ENCODE measurements around the gene GPR83.
"Not testable (repeated sequence)": the region's sequence is repeated elsewhere in the genome, so short reads cannot be mapped to it uniquely, and the experiment has no call there.

DNA sequence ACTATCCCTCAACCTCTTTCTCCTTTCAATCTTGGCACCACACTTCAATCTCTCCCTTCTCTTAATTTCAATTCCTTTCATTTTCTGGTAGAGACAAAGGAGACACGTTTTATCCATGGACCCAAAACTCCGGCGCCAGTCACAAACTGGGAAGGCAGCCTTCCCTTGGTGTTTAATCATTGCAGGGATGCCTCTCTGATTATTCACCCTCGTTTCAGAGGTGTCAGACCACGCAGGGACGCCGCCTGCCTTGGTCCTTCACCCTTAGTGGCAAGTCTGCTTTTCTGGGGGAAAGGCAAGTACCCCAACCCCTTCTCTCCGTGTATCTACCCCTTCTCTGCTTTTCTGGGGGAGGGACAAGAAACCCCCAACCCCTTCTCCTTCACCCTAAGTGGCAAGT, 54.9 kb downstream of the GPR83 start:
- TF ChIP-seq, protein P1, sequence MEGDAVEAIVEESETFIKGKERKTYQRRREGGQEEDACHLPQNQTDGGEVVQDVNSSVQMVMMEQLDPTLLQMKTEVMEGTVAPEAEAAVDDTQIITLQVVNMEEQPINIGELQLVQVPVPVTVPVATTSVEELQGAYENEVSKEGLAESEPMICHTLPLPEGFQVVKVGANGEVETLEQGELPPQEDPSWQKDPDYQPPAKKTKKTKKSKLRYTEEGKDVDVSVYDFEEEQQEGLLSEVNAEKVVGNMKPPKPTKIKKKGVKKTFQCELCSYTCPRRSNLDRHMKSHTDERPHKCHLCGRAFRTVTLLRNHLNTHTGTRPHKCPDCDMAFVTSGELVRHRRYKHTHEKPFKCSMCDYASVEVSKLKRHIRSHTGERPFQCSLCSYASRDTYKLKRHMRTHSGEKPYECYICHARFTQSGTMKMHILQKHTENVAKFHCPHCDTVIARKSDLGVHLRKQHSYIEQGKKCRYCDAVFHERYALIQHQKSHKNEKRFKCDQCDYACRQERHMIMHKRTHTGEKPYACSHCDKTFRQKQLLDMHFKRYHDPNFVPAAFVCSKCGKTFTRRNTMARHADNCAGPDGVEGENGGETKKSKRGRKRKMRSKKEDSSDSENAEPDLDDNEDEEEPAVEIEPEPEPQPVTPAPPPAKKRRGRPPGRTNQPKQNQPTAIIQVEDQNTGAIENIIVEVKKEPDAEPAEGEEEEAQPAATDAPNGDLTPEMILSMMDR (IDR thresholded peaks at IDR 0.05), result not testable (repeated sequence)
- TF ChIP-seq, protein P2, sequence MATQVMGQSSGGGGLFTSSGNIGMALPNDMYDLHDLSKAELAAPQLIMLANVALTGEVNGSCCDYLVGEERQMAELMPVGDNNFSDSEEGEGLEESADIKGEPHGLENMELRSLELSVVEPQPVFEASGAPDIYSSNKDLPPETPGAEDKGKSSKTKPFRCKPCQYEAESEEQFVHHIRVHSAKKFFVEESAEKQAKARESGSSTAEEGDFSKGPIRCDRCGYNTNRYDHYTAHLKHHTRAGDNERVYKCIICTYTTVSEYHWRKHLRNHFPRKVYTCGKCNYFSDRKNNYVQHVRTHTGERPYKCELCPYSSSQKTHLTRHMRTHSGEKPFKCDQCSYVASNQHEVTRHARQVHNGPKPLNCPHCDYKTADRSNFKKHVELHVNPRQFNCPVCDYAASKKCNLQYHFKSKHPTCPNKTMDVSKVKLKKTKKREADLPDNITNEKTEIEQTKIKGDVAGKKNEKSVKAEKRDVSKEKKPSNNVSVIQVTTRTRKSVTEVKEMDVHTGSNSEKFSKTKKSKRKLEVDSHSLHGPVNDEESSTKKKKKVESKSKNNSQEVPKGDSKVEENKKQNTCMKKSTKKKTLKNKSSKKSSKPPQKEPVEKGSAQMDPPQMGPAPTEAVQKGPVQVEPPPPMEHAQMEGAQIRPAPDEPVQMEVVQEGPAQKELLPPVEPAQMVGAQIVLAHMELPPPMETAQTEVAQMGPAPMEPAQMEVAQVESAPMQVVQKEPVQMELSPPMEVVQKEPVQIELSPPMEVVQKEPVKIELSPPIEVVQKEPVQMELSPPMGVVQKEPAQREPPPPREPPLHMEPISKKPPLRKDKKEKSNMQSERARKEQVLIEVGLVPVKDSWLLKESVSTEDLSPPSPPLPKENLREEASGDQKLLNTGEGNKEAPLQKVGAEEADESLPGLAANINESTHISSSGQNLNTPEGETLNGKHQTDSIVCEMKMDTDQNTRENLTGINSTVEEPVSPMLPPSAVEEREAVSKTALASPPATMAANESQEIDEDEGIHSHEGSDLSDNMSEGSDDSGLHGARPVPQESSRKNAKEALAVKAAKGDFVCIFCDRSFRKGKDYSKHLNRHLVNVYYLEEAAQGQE (IDR thresholded peaks at IDR 0.05; ENCODE audit: low read depth, low read length), result not testable (repeated sequence)

Measured in SK-N-SH (cell line).